GM23248 (cell line): ENCODE results near the gene TPK1. TPM values are rescaled to one million over a fixed set of nuclear protein-coding genes. Genes with fewer than 3 reads are reported as not detected.
A peak's percentile ranks its signal among the peaks of the same experiment; 100 is the strongest.

Source experiments
- DNase-seq: peaks from one replicate; pipeline ENCODE4 v3.0.0-alpha.2; 2015
- H2AFZ ChIP-seq: fragments of 200-600 bp; sonication (generic); 2 replicates; pipeline ENCODE4 v1.6.1; 2016; ENCODE audit warnings: antibody characterized with exemption
- H3F3A ChIP-seq: fragments of 200-600 bp; sonication (generic); 2 replicates; pipeline ENCODE4 v1.6.1; 2016; ENCODE audit warnings: mild to moderate bottlenecking, antibody characterized with exemption, mixed run types; ENCODE audit not compliant: insufficient read depth
- H3K27ac ChIP-seq: fragments of 200-600 bp; sonication (generic); 2 replicates; pipeline ENCODE4 v1.5.1; 2016; ENCODE audit warnings: mild to moderate bottlenecking
- H3K27me3 ChIP-seq: fragments of 200-600 bp; sonication (generic); replicated peaks from 2 replicates; pipeline ENCODE4 v1.6.1; 2016; ENCODE audit warnings: mild to moderate bottlenecking; ENCODE audit not compliant: insufficient read depth
- H3K36me3 ChIP-seq: fragments of 200-600 bp; sonication (generic); 2 replicates; pipeline ENCODE4 v1.6.1; 2016; ENCODE audit warnings: low read depth, mild to moderate bottlenecking
- H3K4me1 ChIP-seq: fragments of 200-600 bp; sonication (generic); 2 replicates; pipeline ENCODE4 v1.6.1; 2016; ENCODE audit warnings: mild to moderate bottlenecking; ENCODE audit not compliant: insufficient read depth
- H3K4me2 ChIP-seq: fragments of 200-600 bp; sonication (generic); one replicate; pipeline ENCODE4 v1.6.1; 2016; ENCODE audit warnings: mild to moderate bottlenecking; ENCODE audit not compliant: unreplicated experiment
- H3K4me3 ChIP-seq: fragments of 200-600 bp; sonication (generic); 2 replicates; pipeline ENCODE4 v1.5.1; 2016; ENCODE audit warnings: mild to moderate bottlenecking
- H3K79me2 ChIP-seq: fragments of 200-600 bp; sonication (generic); 2 replicates; pipeline ENCODE4 v1.6.1; 2016; ENCODE audit warnings: mild to moderate bottlenecking; ENCODE audit not compliant: insufficient read depth
- H3K9ac ChIP-seq: fragments of 200-600 bp; sonication (generic); 2 replicates; pipeline ENCODE4 v1.6.1; 2016; ENCODE audit warnings: mild to moderate bottlenecking
- H3K9me2 ChIP-seq: fragments of 200-600 bp; sonication (generic); 2 replicates; pipeline ENCODE4 v1.6.1; 2016; ENCODE audit warnings: mixed run types, mild to moderate bottlenecking, moderate library complexity; ENCODE audit not compliant: insufficient read depth
- H3K9me3 ChIP-seq: fragments of 200-600 bp; sonication (generic); one replicate; pipeline ENCODE4 v1.6.1; 2017; ENCODE audit warnings: low read depth
- H4K20me1 ChIP-seq: fragments of 200-600 bp; sonication (generic); 2 replicates; pipeline ENCODE4 v1.6.0; 2016; ENCODE audit not compliant: insufficient read depth
- EZH2 ChIP-seq: fragments of 200-600 bp; sonication (generic); IDR thresholded peaks from 2 replicates; pipeline ENCODE4 v1.6.1; 2018; ENCODE audit warnings: antibody characterized with exemption, mild to moderate bottlenecking; ENCODE audit not compliant: insufficient read depth, poor library complexity, severe bottlenecking
- EZH2phosphoT487 ChIP-seq: fragments of 200-600 bp; sonication (generic); IDR thresholded peaks from 2 replicates; pipeline ENCODE4 v1.6.1; 2018; ENCODE audit warnings: antibody characterized with exemption, moderate library complexity, mild to moderate bottlenecking, low read depth; ENCODE audit not compliant: insufficient read depth
- WGBS, 2 experiments: methylation state at CpG; one replicate each; pipeline ENCODE4 v1.1.6; 2015 to 2017; ENCODE audit warnings: low lambda C conversion rate in 2 of 2, low coverage in 1 of 2; ENCODE audit errors: missing lambda C conversion rate in 2 of 2; 5-methylcytosine and 5-hydroxymethylcytosine counted together
- in situ Hi-C: fragments of 300-500 bp; cut with MboI; formaldehyde crosslinking; loops from 2 replicates; pipeline ENCODE4 v1.15.0; 2020
- polyA plus RNA-seq: library from polyadenylated mRNA; unstranded; fragments of >200 nt; fragmentation: Nextera tagmentation; extraction: Ambion mirVana; gene quantifications from 2 replicates; pipeline ENCODE4 v1.2.1, GENCODE V29; 2016
- total RNA-seq: library from RNA; depleted of rRNA; stranded (reverse); fragments of >200 nt; shearing (Covaris generic); gene quantifications from 2 replicates; pipeline ENCODE4 v1.2.3, GENCODE V29; 2014; rRNA removed

Gene TPK1
- total RNA-seq (0.13 and 3.7 TPM in 2 replicates), polyA plus RNA-seq (2.9 and 3.5 TPM in 2 replicates)

DNA sequence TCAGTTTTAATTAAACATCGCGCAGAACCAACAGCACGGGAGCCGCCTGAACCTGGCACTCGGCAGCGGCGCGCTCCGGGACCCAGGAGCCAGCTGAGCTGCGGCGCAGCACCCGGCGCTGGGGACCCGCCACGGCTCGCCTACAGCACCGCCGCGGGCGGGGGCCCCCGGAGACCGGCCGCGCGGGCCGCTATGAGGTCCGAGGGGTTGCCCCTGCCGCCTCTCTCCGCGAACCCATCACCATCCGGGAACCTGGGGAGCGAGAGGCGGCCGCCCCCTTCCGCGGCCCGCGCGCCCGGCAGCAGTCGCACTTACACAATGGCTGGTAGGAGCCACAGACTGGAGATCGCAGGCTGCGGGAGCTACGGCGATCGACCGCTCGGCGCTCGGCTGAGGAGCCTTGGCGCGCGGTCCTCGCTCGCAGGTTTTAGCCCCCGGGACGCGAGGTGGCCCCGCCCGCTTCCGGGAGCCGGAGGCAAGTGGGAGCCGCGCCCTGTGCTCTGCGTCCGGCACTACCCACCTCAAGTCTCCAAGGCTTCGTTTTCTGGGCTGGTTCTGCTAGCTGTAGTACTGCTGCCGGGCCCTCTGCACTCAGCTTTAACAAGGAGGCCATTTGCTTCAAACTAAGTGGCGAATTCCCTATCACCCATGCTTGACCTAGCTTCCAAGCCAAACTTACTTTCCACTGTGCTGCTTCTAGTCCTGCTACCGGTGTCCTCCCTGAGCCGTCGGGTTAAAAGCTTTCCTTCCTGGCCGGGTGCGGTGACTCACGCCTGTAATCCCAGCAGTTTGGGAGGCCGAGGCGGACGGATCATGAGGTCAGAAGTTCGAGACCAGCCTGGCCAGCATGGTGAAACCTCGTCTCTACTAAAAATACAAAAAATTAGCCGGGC is at the start of gene TPK1:
Gene TPK1 (minus strand): TSS at position 402 of the 893 bp plus-strand sequence. CDS start 451 bp downstream, outside the sequence.
- H3K9me3 ChIP-seq, result no peaks in the 10 kb centered on the region
- peak within 1 kb of the TSS; percentile 90 for H3K4me3 ChIP-seq
- H3K9ac ChIP-seq, result peak within 1 kb of the TSS; percentile 80
- no peaks in the 10 kb centered on the region for H4K20me1 ChIP-seq
- peak within 1 kb of the TSS; percentile 56 for H3K27ac ChIP-seq
- H3K9me2 ChIP-seq, result no peaks in the 10 kb centered on the region
- H2AFZ ChIP-seq, result peak within 1 kb of the TSS; percentile 99
- H3K27me3 ChIP-seq, result no peaks in the 10 kb centered on the region
- WGBS, 2 experiments, result 12 to 13% methylated on average over 69 to 79 of the region's 81 CpGs
- H3K4me2 ChIP-seq, result peak within 1 kb of the TSS; percentile 91
- no peaks in the 10 kb centered on the region for H3K36me3 ChIP-seq
- DNase-seq, result peak; percentile 94
- no peaks in the 10 kb centered on the region for H3K79me2 ChIP-seq
- in situ Hi-C loops, result no loop called here
- TF ChIP-seq EZH2 (no peak), EZH2phosphoT487 (no peak)
- 0 out of 2 replicates have a peak, but pooled peaks cover 4% of the 10 kb centered on the region for H3K4me1 ChIP-seq
- H3F3A ChIP-seq, result peaks cover 11% of the 10 kb centered on the region

DNA sequence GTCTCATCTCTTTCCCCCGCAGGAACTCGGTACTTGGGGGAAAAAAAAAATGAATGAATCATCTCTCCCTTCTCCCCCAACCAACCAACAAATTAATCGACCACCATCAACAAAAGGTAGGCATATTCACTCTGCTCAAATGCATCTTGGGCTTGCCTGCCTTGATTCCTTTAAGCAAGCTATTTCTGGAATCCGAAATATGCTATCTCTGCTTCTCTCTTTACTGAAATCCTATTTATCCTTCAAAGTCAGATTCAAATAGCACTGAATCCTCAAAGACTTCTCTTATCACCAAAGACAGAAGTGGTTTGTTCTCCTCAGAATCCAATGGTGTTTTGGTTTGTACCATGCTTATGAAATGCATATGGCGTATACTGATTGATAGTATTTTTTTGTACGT is 49.6 kb upstream of the TPK1 start:
- H3K4me3 ChIP-seq, result no peak overlapping the region
- no peak for DNase-seq
- no peak overlapping the region for H3K27ac ChIP-seq
- no peak overlapping the region for H3K9ac ChIP-seq
- H3K36me3 ChIP-seq, result no peaks in the 10 kb centered on the region
- no peaks in the 10 kb centered on the region for H4K20me1 ChIP-seq
- H3K4me1 ChIP-seq, result no peaks in the 10 kb centered on the region
- no peaks in the 10 kb centered on the region for H3K79me2 ChIP-seq
- no peaks in the 10 kb centered on the region for H3F3A ChIP-seq
- no peaks in the 10 kb centered on the region for H3K27me3 ChIP-seq
- whole genome bisulfite sequencing, 2 experiments, result 23 to 28% methylated on average over 6 of the region's 6 CpGs
- TF ChIP-seq EZH2 (no peak), EZH2phosphoT487 (no peak)
- in situ Hi-C loops, result no loop called here
- no peaks in the 10 kb centered on the region for H3K9me2 ChIP-seq
- no peak overlapping the region for H3K4me2 ChIP-seq
- H3K9me3 ChIP-seq, result no peaks in the 10 kb centered on the region
- no peak overlapping the region for H2AFZ ChIP-seq

DNA sequence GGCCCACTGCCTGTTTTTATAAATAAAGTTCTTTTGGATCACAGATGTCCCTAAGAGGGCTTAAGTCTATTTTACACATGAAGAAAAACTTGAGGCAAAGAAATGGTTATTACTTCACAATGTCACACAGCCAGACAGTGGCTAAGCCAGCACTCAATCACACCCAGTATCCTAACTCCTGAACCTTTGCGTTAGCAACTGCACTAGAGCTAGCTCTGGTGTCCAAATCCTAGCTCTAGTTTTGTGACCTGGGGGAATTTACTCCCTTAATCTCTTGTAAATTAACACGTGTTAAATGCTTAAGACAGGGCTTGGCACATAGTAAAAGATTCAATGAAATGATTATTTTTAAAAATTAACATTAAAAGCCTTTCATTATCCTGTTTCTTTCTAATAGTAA is 49.0 kb upstream of the TPK1 start:
- Histone ChIP-seq H3K4me2 (no peak overlapping the region), H3F3A (no peaks in the 10 kb centered on the region), H3K9me2 (no peaks in the 10 kb centered on the region), H3K36me3 (no peaks in the 10 kb centered on the region), H2AFZ (no peak overlapping the region), H4K20me1 (no peaks in the 10 kb centered on the region), H3K4me1 (no peaks in the 10 kb centered on the region), H3K27me3 (no peaks in the 10 kb centered on the region), H3K79me2 (no peaks in the 10 kb centered on the region), H3K9ac (no peak overlapping the region), H3K9me3 (no peaks in the 10 kb centered on the region), H3K27ac (no peak overlapping the region), H3K4me3 (no peak overlapping the region)
- TF ChIP-seq EZH2 (no peak), EZH2phosphoT487 (no peak)
- DNase-seq, result no peak
- in situ Hi-C loops, result no loop called here
- 11 to 12% methylated on average over 2 of the region's 2 CpGs for WGBS, 2 experiments

DNA sequence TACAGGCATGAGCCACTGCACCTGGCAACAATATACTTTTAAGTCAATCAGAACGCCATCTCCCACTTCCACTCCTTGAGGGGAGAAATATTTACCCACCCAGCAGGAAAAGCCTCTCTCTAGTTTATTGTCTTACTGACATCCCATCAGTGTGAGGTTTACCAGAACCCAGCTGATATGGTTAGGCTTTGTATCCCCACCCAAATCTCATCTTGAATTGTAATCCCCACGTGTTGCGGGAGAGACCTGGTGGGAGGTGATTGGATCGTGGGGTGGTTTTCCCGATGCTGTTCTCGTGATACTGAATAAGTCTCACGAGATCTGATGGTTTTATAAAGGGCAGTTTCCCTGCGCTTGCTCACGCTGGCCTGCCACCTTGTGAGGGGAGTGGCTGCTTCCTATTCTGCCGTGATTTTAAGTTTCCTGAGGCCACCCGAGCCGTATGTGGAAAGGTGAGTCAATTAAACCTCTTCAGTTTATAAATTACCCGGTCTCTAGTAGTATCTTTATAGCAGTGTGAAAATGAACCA is 37.5 kb upstream of the TPK1 start:
- H3K79me2 ChIP-seq, result no peaks in the 10 kb centered on the region
- 41 to 45% methylated on average over 13 of the region's 13 CpGs for WGBS, 2 experiments
- H4K20me1 ChIP-seq, result no peaks in the 10 kb centered on the region
- H2AFZ ChIP-seq, result no peak overlapping the region
- in situ Hi-C loops, result no loop called here
- no peak overlapping the region for H3K4me2 ChIP-seq
- no peaks in the 10 kb centered on the region for H3F3A ChIP-seq
- TF ChIP-seq EZH2 (no peak), EZH2phosphoT487 (no peak)
- H3K27ac ChIP-seq, result no peak overlapping the region
- H3K4me1 ChIP-seq, result no peaks in the 10 kb centered on the region
- no peak overlapping the region for H3K4me3 ChIP-seq
- no peak for DNase-seq
- no peaks in the 10 kb centered on the region for H3K9me3 ChIP-seq
- no peaks in the 10 kb centered on the region for H3K27me3 ChIP-seq
- H3K9ac ChIP-seq, result no peak overlapping the region
- H3K36me3 ChIP-seq, result no peaks in the 10 kb centered on the region
- H3K9me2 ChIP-seq, result no peaks in the 10 kb centered on the region
